Testis (tissue), 2 donors: ENCODE data around the gene TPP1.

Experiments used
- POLR2A ChIP-seq: fragments of 450-650 bp; IDR thresholded peaks from one replicate; pipeline ENCODE4 v1.6.1; 2017; ENCODE audit warnings: antibody characterized with exemption, mild to moderate bottlenecking, moderate library complexity
- TF ChIP-seq, protein P1 (sequence below), 3 experiments: fragments of 450-650 bp in 2 of 3; fragments of 200-600 bp in 1 of 3; sonication (generic) in 1 of 3; IDR thresholded peaks; one replicate each; pipeline ENCODE4 v1.5.1; 2016 to 2019; ENCODE audit warnings: antibody characterized with exemption in 3 of 3, mild to moderate bottlenecking in 2 of 3, moderate library complexity in 1 of 3

DNA sequence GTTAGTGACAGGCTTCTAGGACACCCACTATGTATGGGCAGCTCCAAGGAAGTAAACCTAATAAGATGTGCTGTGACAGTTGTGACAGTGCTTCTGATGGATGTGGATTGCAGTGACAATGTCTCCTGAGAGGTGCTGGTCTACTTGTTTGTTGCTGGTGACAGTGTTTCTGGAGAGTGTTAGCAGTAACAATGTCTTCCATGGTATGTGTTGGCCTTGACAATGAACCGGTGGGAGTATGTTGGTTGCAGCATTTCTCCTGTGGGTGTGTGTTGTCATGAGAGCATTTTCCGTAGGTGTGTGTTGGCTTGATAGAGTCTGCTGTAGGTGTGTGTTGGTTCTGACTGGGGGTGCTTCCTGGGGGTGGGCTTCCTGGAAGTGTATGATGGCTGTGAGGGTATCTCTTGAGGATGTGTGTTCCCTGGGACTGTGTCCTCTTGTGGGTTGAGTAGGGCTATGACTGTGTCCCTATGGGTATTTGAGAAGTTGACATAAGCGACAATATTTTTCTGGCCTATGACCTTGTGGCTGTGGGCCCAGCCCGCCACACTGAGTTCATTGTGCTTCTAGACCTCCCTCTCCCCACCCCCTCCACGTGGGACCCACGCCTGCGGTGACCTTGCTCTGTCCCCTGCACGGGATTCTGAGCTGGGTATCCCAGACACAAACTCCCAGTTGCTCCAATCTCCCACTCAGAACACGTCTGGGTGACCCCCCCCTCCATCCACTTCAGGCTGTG lies 35.2 kb upstream of the TPP1 start:
- TF ChIP-seq, protein P1, sequence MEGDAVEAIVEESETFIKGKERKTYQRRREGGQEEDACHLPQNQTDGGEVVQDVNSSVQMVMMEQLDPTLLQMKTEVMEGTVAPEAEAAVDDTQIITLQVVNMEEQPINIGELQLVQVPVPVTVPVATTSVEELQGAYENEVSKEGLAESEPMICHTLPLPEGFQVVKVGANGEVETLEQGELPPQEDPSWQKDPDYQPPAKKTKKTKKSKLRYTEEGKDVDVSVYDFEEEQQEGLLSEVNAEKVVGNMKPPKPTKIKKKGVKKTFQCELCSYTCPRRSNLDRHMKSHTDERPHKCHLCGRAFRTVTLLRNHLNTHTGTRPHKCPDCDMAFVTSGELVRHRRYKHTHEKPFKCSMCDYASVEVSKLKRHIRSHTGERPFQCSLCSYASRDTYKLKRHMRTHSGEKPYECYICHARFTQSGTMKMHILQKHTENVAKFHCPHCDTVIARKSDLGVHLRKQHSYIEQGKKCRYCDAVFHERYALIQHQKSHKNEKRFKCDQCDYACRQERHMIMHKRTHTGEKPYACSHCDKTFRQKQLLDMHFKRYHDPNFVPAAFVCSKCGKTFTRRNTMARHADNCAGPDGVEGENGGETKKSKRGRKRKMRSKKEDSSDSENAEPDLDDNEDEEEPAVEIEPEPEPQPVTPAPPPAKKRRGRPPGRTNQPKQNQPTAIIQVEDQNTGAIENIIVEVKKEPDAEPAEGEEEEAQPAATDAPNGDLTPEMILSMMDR (IDR thresholded peaks at IDR 0.05) = no peak
- TF ChIP-seq POLR2A = no peak
